Psoas muscle (tissue), 8 donors: ENCODE data around the gene KCNC3. TPM values are rescaled to one million over a fixed set of nuclear protein-coding genes. Genes with fewer than 3 reads are reported as not detected.

Experiments used
- ATAC-seq, 4 donors: fragments of 200-7000 bp; cut with Tn5 transposase; one replicate each; pipeline ENCODE4 v1.9.1; 2020; ENCODE audit warnings: moderate library complexity in 3 of 4, mild to moderate bottlenecking in 2 of 4
- DNase-seq, 2 donors: peaks; one replicate each; pipeline ENCODE4 v3.0.0-alpha.2; 2020
- H3K27ac ChIP-seq: fragments of 200-600 bp; one replicate; pipeline ENCODE4 v1.8.0; 2022
- H3K27me3 ChIP-seq, 3 donors: fragments of 200-600 bp in 1 of 3; one replicate each; pipeline versions ENCODE4 v1.6.1 to v1.8.0; 2013 to 2022; ENCODE audit warnings: low read length in 2 of 3, mild to moderate bottlenecking in 2 of 3, moderate library complexity in 1 of 3; ENCODE audit not compliant: insufficient read depth in 3 of 3
- H3K36me3 ChIP-seq, 2 donors: fragments of 200-600 bp in 1 of 2; one replicate each; pipeline versions ENCODE4 v1.6.1 to v1.8.0; 2013 to 2022; ENCODE audit warnings: low read depth in 1 of 2, mild to moderate bottlenecking in 1 of 2, moderate library complexity in 1 of 2; ENCODE audit not compliant: insufficient read depth in 1 of 2
- H3K4me1 ChIP-seq: fragments of 200-600 bp; one replicate; pipeline ENCODE4 v1.8.0; 2022
- H3K4me3 ChIP-seq: fragments of 200-600 bp; one replicate; pipeline ENCODE4 v1.8.0; 2022; ENCODE audit warnings: mild to moderate bottlenecking
- H3K9me3 ChIP-seq: fragments of 200-600 bp; one replicate; pipeline ENCODE4 v1.8.0; 2022
- WGBS, 3 donors: extraction: QIAGEN DNeasy Blood & Tissue Kit; methylation state at CpG; one replicate each; pipeline versions ENCODE4 v1.1.6 to v1.1.7; 2013; 5-methylcytosine and 5-hydroxymethylcytosine counted together
- intact Hi-C, 2 donors: fragments of 100-400 bp; cut with DNase I; formaldehyde crosslinking; loops; one replicate each; pipeline versions ENCODE4 v1.11.0 to v1.14.2; 2022
- polyA plus RNA-seq, 3 donors: library from polyadenylated mRNA; stranded (reverse); fragments of 200-250 nt; gene quantifications; one replicate each; pipeline ENCODE4 v1.2.3, GENCODE V29; 2013
- total RNA-seq, 4 donors: library from RNA; stranded (reverse); fragmentation: NEBNext Ultra II Directional in 2 of 4; extraction: Animal tissue kit (Norgen Biotek cat#: 25700) in 2 of 4; gene quantifications; one replicate each; pipeline versions ENCODE4 v1.2.1 to v1.2.4, GENCODE V29; 2021 to 2023
- TF ChIP-seq, protein P1 (sequence below): fragments of 200-600 bp; IDR thresholded peaks from one replicate; pipeline ENCODE4 v1.8.0; 2022; ENCODE audit warnings: antibody characterized with exemption
- donor health status: healthy with polysubstance abuse.
- donor health status: DM: no; HTN: no; CAD: no; lungs with moderate emphysema.
- donor health status: Bipolar disorder and iron deficiency.
- donor health status: healthy.
- donor health status: DM: yes; HTN: yes; CAD: no.
- donor health status: DM: no; HTN: no; CAD: no.
- donor health status: DM: no; HTN: no; CAD: no.
- donor health status: DM: yes; HTN: yes; CAD: no.

The KCNC3 gene
- total and polyA plus RNA-seq, 7 donors: 0.10 to 2.4 (median 1.0) TPM

DNA sequence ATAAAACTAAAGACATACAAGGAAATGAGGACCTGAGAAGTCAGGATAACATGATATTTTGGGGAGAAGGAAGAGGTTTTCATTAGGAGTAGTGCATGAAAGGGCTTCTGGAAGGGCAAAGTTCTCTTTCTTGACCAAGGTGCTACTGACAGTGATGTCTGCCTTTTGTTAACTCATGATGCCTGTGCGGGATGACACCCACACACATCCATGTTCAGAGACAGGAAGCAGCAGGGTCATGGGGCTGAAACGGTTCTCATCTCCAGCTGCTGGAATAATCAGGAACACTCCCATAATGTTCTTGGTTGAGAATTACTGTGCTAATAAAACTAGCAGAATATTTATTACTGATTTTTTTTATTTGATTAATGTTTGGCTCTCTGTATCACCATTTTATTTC lies 29.1 kb downstream of the KCNC3 start:
- no peak overlapping the region for H3K4me3 ChIP-seq
- peaks cover 4 to 85% of the 10 kb centered on the region in 2 donors for H3K36me3 ChIP-seq
- ATAC-seq: no peak
- no peak overlapping the region for H3K27ac ChIP-seq
- TF ChIP-seq, protein P1, sequence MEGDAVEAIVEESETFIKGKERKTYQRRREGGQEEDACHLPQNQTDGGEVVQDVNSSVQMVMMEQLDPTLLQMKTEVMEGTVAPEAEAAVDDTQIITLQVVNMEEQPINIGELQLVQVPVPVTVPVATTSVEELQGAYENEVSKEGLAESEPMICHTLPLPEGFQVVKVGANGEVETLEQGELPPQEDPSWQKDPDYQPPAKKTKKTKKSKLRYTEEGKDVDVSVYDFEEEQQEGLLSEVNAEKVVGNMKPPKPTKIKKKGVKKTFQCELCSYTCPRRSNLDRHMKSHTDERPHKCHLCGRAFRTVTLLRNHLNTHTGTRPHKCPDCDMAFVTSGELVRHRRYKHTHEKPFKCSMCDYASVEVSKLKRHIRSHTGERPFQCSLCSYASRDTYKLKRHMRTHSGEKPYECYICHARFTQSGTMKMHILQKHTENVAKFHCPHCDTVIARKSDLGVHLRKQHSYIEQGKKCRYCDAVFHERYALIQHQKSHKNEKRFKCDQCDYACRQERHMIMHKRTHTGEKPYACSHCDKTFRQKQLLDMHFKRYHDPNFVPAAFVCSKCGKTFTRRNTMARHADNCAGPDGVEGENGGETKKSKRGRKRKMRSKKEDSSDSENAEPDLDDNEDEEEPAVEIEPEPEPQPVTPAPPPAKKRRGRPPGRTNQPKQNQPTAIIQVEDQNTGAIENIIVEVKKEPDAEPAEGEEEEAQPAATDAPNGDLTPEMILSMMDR: no peak
- intact Hi-C loops: no loop called here
- H3K27me3 ChIP-seq: no peaks in the 10 kb centered on the region
- H3K9me3 ChIP-seq: no peaks in the 10 kb centered on the region
- DNase-seq: no peak
- no peaks in the 10 kb centered on the region for H3K4me1 ChIP-seq
- 44 to 55% (median 52%) methylated on average over 2 of the region's 2 CpGs for WGBS, 3 donors

GRCh38 chr19:50293263-50294004 lies 35.7 kb downstream of the KCNC3 start:
- WGBS, 3 donors: 77 to 85% (median 80%) methylated on average over 14 of the region's 14 CpGs
- Histone ChIP-seq H3K27ac (no peak overlapping the region), H3K36me3 (peaks cover 2 to 84% of the 10 kb centered on the region in 2 donors), H3K9me3 (no peaks in the 10 kb centered on the region), H3K4me1 (no peaks in the 10 kb centered on the region), H3K27me3 (no peaks in the 10 kb centered on the region), H3K4me3 (no peak overlapping the region)
- TF ChIP-seq, protein P1: no peak
- no peak for ATAC-seq
- intact Hi-C loops: loop anchor here in 1 of 2 donors (10.0 kb wide), 1 partner anchor 49 kb away; no protein-coding TSS in a partner anchor
- no peak for DNase-seq

DNA sequence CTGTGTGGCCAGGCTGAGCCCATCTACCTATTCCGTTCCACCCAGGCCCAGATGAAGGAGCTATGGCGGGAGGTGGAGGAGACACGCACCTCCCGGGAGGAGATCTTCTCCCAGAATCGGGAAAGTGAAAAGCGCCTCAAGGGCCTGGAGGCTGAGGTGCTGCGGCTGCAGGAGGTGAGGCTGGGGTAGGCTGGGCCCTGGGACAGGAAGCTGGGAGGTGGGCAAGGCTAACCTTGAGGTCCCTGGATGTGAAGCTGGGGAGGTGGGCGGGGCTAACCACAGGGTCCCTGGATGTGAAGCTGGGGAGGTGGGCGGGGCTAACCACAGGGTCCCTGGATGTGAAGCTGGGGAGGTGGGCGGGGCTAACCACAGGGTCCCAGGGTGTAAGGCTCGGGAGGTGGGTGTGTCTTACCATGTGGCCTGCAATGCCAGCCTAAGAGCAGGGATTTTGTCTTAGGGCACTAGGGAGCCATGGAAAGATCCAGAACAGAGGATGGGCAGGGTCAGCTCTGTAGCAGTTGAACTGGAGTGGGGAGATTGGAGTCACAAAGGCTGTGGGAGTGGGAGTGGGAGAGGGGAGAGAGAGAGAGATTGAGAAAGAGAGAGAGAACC lies 36.9 kb downstream of the KCNC3 start:
- H3K9me3 ChIP-seq: no peaks in the 10 kb centered on the region
- TF ChIP-seq, protein P1: no peak

GRCh38 chr19:50290775-50291174 lies 38.4 kb downstream of the KCNC3 start:
- Histone ChIP-seq H3K4me1 (no peaks in the 10 kb centered on the region), H3K36me3 (peaks cover 7 to 89% of the 10 kb centered on the region in 2 donors), H3K27me3 (no peaks in the 10 kb centered on the region), H3K27ac (no peak overlapping the region), H3K9me3 (peaks cover 5% of the 10 kb centered on the region), H3K4me3 (no peak overlapping the region)
- intact Hi-C loops: loop anchor here in 1 of 2 donors (10.0 kb wide), 1 partner anchor 46 kb away; no protein-coding TSS in a partner anchor
- ATAC-seq (no peak), DNase-seq (no peak)
- 64 to 78% (median 78%) methylated on average over 11 to 15 of the region's 15 CpGs for WGBS, 3 donors
- TF ChIP-seq, protein P1: no peak

More for the DNA sequence above, 36.9 kb downstream of the KCNC3 start:
- WGBS, 3 donors: 78 to 85% (median 85%) methylated on average over 11 of the region's 11 CpGs
- peaks cover 4 to 86% of the 10 kb centered on the region in 2 donors for H3K36me3 ChIP-seq
- ATAC-seq (no peak), DNase-seq (no peak)
- H3K4me3 ChIP-seq: no peak overlapping the region
- intact Hi-C loops: loop anchor here in 1 of 2 donors (10.0 kb wide), 1 partner anchor 48 kb away; no protein-coding TSS in a partner anchor
- no peaks in the 10 kb centered on the region for H3K4me1 ChIP-seq
- no peak overlapping the region for H3K27ac ChIP-seq
- H3K27me3 ChIP-seq: no peaks in the 10 kb centered on the region
